Liver (tissue), 9 donors: ENCODE results near the gene SPATA17. TPM values are rescaled to one million over a fixed set of nuclear protein-coding genes. Genes with fewer than 3 reads are reported as not detected.

Experiments
- DNase-seq: peaks from one replicate; pipeline ENCODE4 v3.0.0-alpha.2; 2017; ENCODE audit warnings: low spot score
- H3K27ac ChIP-seq, 2 donors: one replicate each; pipeline ENCODE4 v1.7.0; 2013; ENCODE audit warnings: inconsistent platforms in 2 of 2, low read length in 2 of 2, control low read depth in 1 of 2, low read depth in 1 of 2, mild to moderate bottlenecking in 1 of 2
- H3K27me3 ChIP-seq, 4 donors: one replicate each; pipeline versions ENCODE4 v1.6.1 to v1.7.0; 2013; ENCODE audit warnings: low read length in 3 of 4, inconsistent platforms in 1 of 4, mild to moderate bottlenecking in 1 of 4, moderate library complexity in 1 of 4; ENCODE audit not compliant: control insufficient read depth in 4 of 4, insufficient read depth in 4 of 4
- H3K36me3 ChIP-seq, 4 donors: one replicate each; pipeline versions ENCODE4 v1.6.1 to v1.7.0; 2013; ENCODE audit warnings: low read length in 3 of 4, mild to moderate bottlenecking in 3 of 4, low read depth in 1 of 4, moderate library complexity in 1 of 4; ENCODE audit not compliant: control insufficient read depth in 4 of 4, insufficient read depth in 3 of 4
- H3K4me1 ChIP-seq, 4 donors: one replicate each; pipeline versions ENCODE4 v1.6.1 to v1.7.0; 2013; ENCODE audit warnings: low read length in 3 of 4, mild to moderate bottlenecking in 3 of 4, moderate library complexity in 1 of 4; ENCODE audit not compliant: control insufficient read depth in 4 of 4, insufficient read depth in 4 of 4
- H3K4me3 ChIP-seq, 3 donors: one replicate each; pipeline versions ENCODE4 v1.6.1 to v1.7.0; 2013; ENCODE audit warnings: low read length in 3 of 3, control low read depth in 1 of 3, low read depth in 1 of 3, mild to moderate bottlenecking in 1 of 3
- H3K9ac ChIP-seq, 2 donors: one replicate each; pipeline ENCODE4 v1.7.0; 2013; ENCODE audit warnings: low read length in 2 of 2, mild to moderate bottlenecking in 2 of 2, moderate library complexity in 2 of 2, control low read depth in 1 of 2, low read depth in 1 of 2
- H3K9me3 ChIP-seq, 4 donors: one replicate each; pipeline versions ENCODE4 v1.6.1 to v1.7.0; 2013; ENCODE audit warnings: low read length in 3 of 4; ENCODE audit not compliant: control insufficient read depth in 4 of 4
- EGR1 ChIP-seq, 2 donors: IDR thresholded peaks; 2 replicates each; pipeline ENCODE4 v1.6.1; 2016 to 2018; ENCODE audit warnings: antibody characterized with exemption in 2 of 2, low read depth in 2 of 2
- FOXA1 ChIP-seq: IDR thresholded peaks from 2 replicates; pipeline ENCODE4 v1.6.1; 2016; ENCODE audit warnings: antibody characterized with exemption
- FOXA2 ChIP-seq: IDR thresholded peaks from 2 replicates; pipeline ENCODE4 v1.6.1; 2016; ENCODE audit warnings: antibody characterized with exemption
- GABPA ChIP-seq, 2 donors: IDR thresholded peaks in 1 of 2; conservative IDR thresholded peaks in 1 of 2; 2 replicates each; pipeline ENCODE4 v1.6.1; 2016; ENCODE audit warnings: antibody characterized with exemption in 2 of 2, mild to moderate bottlenecking in 1 of 2, moderate library complexity in 1 of 2
- HNF4A ChIP-seq, 2 donors: conservative IDR thresholded peaks; 2 replicates each; pipeline ENCODE4 v1.6.1; 2016; ENCODE audit warnings: antibody characterized with exemption in 2 of 2, mild to moderate bottlenecking in 2 of 2
- HNF4G ChIP-seq: IDR thresholded peaks from 2 replicates; pipeline ENCODE4 v1.6.1; 2016; ENCODE audit warnings: antibody characterized with exemption
- JUND ChIP-seq, 2 donors: IDR thresholded peaks; 2 replicates each; pipeline ENCODE4 v1.6.1; 2016; ENCODE audit warnings: antibody characterized with exemption in 2 of 2
- NR2F2 ChIP-seq: IDR thresholded peaks from 2 replicates; pipeline ENCODE4 v1.6.1; 2016; ENCODE audit warnings: antibody characterized with exemption
- RAD21 ChIP-seq, 2 donors: IDR thresholded peaks; 2 replicates each; pipeline ENCODE4 v1.6.1; 2016; ENCODE audit warnings: antibody characterized with exemption in 2 of 2, mild to moderate bottlenecking in 2 of 2
- RXRA ChIP-seq, 2 donors: IDR thresholded peaks; 2 replicates each; pipeline ENCODE4 v1.6.1; 2017 to 2018; ENCODE audit warnings: antibody characterized with exemption in 2 of 2, mild to moderate bottlenecking in 1 of 2
- SP1 ChIP-seq: IDR thresholded peaks from 2 replicates; pipeline ENCODE4 v1.6.1; 2018; ENCODE audit warnings: antibody characterized with exemption, mild to moderate bottlenecking
- TAF1 ChIP-seq: conservative IDR thresholded peaks from 2 replicates; pipeline ENCODE4 v1.6.1; 2016; ENCODE audit warnings: antibody characterized with exemption, mild to moderate bottlenecking
- YY1 ChIP-seq: IDR thresholded peaks from 2 replicates; pipeline ENCODE4 v1.6.1; 2016; ENCODE audit warnings: antibody characterized with exemption, mild to moderate bottlenecking
- WGBS: extraction: QIAGEN DNeasy Blood & Tissue Kit; methylation state at CpG from one replicate; pipeline ENCODE4 v1.1.7; 2013; 5-methylcytosine and 5-hydroxymethylcytosine counted together
- polyA plus RNA-seq, 2 donors: library from polyadenylated mRNA; stranded (reverse) in 1 of 2; unstranded in 1 of 2; fragments of 200-250 nt in 1 of 2; fragments of >200 nt in 1 of 2; fragmentation: Nextera tagmentation in 1 of 2; extraction: Ambion mirVana in 1 of 2; gene quantifications; one replicate each; pipeline versions ENCODE4 v1.2.1 to v1.2.3, GENCODE V29; 2013 to 2015
- total RNA-seq, 2 donors: library from RNA; depleted of rRNA; stranded (reverse); fragments of >200 nt; gene quantifications; one replicate each; pipeline ENCODE4 v1.2.3, GENCODE V29; 2014
- TF ChIP-seq, protein P1 (sequence below): fragments of 150-350 bp; IDR thresholded peaks from 2 replicates; pipeline ENCODE4 v1.5.1; 2017; ENCODE audit warnings: improper control_type of control experiment, low read depth, low read length; ENCODE audit not compliant: missing input control
- TF ChIP-seq, protein P2 (sequence below): IDR thresholded peaks from 2 replicates; pipeline ENCODE4 v1.6.1; 2016; ENCODE audit warnings: antibody characterized with exemption
- TF ChIP-seq, protein P3 (sequence below): IDR thresholded peaks from 2 replicates; pipeline ENCODE4 v1.6.1; 2016; ENCODE audit warnings: antibody characterized with exemption
- TF ChIP-seq, protein P4 (sequence below): IDR thresholded peaks from 2 replicates; pipeline ENCODE4 v1.6.1; 2016; ENCODE audit warnings: antibody characterized with exemption, mild to moderate bottlenecking
- donor health status: healthy.
- donor health status: healthy.
- donor health status: healthy.
- donor health status: healthy.
- donor health status: healthy.

Gene SPATA17
- total and polyA plus RNA-seq, 4 donors: 0.08 TPM; not detected in 2

DNA sequence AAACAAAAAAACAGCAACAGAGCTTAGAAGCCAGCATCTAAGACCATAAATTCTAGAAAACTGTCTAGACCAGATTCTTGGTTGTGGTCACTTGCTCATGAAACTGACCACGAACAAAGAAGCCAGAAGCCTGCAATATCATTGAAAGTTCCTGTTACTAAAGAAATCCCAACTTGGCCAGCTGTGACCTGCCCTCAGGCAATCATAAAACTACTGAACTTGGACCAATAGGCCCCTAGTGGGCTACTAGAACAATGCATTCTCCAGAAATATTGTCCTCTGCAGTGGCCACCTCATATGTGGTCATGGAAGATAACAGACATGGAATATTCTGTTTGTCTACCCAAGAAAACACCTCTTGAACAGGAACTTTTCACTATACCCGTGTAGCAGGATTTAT lies 87.7 kb downstream of the SPATA17 start:
- no peaks in the 10 kb centered on the region for H3K4me1 ChIP-seq
- H3K4me3 ChIP-seq: no peak overlapping the region
- no peak for DNase-seq
- WGBS: 67% methylated on average over 2 of the region's 2 CpGs
- no peak overlapping the region for H3K27ac ChIP-seq
- no peaks in the 10 kb centered on the region for H3K27me3 ChIP-seq
- no peak overlapping the region for H3K9ac ChIP-seq
- peaks cover 0 to 2% (median 0%) of the 10 kb centered on the region in 4 donors for H3K9me3 ChIP-seq
- no peaks in the 10 kb centered on the region for H3K36me3 ChIP-seq
- TF ChIP-seq FOXA1 (no peak), RXRA (IDR thresholded peaks at IDR 0.05) (no peak), TAF1 (no peak), HNF4A (conservative IDR thresholded peaks at IDR 0.05) (no peak), YY1 (no peak), SP1 (no peak), RAD21 (IDR thresholded peaks at IDR 0.05) (no peak), NR2F2 (no peak), FOXA2 (no peak), HNF4G (no peak), GABPA (IDR thresholded peaks at IDR 0.05 in 1 of 2, conservative IDR thresholded peaks at IDR 0.05 in 1 of 2) (no peak)
- TF ChIP-seq, protein P1, sequence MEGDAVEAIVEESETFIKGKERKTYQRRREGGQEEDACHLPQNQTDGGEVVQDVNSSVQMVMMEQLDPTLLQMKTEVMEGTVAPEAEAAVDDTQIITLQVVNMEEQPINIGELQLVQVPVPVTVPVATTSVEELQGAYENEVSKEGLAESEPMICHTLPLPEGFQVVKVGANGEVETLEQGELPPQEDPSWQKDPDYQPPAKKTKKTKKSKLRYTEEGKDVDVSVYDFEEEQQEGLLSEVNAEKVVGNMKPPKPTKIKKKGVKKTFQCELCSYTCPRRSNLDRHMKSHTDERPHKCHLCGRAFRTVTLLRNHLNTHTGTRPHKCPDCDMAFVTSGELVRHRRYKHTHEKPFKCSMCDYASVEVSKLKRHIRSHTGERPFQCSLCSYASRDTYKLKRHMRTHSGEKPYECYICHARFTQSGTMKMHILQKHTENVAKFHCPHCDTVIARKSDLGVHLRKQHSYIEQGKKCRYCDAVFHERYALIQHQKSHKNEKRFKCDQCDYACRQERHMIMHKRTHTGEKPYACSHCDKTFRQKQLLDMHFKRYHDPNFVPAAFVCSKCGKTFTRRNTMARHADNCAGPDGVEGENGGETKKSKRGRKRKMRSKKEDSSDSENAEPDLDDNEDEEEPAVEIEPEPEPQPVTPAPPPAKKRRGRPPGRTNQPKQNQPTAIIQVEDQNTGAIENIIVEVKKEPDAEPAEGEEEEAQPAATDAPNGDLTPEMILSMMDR: no peak
- TF ChIP-seq, protein P2, sequence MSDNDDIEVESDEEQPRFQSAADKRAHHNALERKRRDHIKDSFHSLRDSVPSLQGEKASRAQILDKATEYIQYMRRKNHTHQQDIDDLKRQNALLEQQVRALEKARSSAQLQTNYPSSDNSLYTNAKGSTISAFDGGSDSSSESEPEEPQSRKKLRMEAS: no peak
- TF ChIP-seq, protein P3, sequence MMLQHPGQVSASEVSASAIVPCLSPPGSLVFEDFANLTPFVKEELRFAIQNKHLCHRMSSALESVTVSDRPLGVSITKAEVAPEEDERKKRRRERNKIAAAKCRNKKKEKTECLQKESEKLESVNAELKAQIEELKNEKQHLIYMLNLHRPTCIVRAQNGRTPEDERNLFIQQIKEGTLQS: no peak

DNA sequence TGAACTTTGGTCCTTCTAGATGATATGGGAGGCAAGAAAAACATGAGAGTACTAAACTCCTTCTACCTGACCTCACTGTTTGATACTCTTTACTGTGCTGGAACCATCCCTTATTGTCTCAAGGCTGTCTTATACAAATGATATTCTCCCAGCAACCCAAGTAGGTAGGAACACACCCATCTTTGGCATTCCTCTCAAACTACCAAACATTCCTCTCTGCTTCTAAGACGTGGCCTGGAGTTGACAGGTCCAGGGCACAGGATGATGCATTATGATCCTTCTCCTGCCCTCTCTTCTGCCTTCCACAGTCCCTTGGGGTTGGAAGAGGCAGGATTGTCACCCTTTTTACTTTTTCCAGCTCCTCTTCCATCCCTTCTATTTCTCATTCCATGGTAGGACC lies 90.5 kb downstream of the SPATA17 start:
- TF ChIP-seq, protein P3: no peak
- TF ChIP-seq SP1: no peak
- no peak for TF ChIP-seq GABPA (IDR thresholded peaks at IDR 0.05 in 1 of 2, conservative IDR thresholded peaks at IDR 0.05 in 1 of 2)
- TF ChIP-seq TAF1: no peak
- TF ChIP-seq NR2F2: no peak
- no peak for TF ChIP-seq EGR1 (IDR thresholded peaks at IDR 0.05; ENCODE audit: low read depth in 2 of 2)
- TF ChIP-seq JUND (IDR thresholded peaks at IDR 0.05): no peak
- 31% methylated on average over 1 of the region's 1 CpG for WGBS

DNA sequence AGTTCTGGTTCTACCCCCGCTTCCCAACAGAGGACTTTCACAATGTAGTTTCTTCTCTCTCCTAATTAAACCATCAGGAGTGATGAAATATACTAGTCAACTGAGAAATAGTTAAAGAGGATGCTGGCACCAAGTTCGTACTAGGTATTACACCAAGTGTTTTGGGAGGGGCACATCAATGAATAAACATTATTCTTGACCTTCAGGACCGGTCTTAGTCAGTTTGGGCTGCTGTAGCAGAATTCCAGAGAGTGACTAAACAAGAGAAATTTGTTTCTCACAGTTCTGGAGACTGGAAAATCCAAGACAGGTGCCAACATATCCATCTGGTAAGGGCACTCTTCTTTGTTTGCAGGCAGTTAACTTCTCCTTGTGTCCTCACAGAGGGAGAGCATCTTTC lies 103.8 kb downstream of the SPATA17 start:
- Histone ChIP-seq H3K4me3 (no peak overlapping the region), H3K36me3 (no peaks in the 10 kb centered on the region)
- 68% methylated on average over 3 of the region's 3 CpGs for WGBS
- no peak for TF ChIP-seq NR2F2
- TF ChIP-seq TAF1: no peak
- TF ChIP-seq, protein P4, sequence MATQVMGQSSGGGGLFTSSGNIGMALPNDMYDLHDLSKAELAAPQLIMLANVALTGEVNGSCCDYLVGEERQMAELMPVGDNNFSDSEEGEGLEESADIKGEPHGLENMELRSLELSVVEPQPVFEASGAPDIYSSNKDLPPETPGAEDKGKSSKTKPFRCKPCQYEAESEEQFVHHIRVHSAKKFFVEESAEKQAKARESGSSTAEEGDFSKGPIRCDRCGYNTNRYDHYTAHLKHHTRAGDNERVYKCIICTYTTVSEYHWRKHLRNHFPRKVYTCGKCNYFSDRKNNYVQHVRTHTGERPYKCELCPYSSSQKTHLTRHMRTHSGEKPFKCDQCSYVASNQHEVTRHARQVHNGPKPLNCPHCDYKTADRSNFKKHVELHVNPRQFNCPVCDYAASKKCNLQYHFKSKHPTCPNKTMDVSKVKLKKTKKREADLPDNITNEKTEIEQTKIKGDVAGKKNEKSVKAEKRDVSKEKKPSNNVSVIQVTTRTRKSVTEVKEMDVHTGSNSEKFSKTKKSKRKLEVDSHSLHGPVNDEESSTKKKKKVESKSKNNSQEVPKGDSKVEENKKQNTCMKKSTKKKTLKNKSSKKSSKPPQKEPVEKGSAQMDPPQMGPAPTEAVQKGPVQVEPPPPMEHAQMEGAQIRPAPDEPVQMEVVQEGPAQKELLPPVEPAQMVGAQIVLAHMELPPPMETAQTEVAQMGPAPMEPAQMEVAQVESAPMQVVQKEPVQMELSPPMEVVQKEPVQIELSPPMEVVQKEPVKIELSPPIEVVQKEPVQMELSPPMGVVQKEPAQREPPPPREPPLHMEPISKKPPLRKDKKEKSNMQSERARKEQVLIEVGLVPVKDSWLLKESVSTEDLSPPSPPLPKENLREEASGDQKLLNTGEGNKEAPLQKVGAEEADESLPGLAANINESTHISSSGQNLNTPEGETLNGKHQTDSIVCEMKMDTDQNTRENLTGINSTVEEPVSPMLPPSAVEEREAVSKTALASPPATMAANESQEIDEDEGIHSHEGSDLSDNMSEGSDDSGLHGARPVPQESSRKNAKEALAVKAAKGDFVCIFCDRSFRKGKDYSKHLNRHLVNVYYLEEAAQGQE: no peak
- no peak for TF ChIP-seq RXRA (IDR thresholded peaks at IDR 0.05)
- TF ChIP-seq, protein P2: no peak
- no peak for TF ChIP-seq GABPA (IDR thresholded peaks at IDR 0.05 in 1 of 2, conservative IDR thresholded peaks at IDR 0.05 in 1 of 2)
- TF ChIP-seq, protein P3: no peak
- no peak for TF ChIP-seq RAD21 (IDR thresholded peaks at IDR 0.05)
- TF ChIP-seq, protein P1: no peak
- no peak for TF ChIP-seq FOXA2
- no peak for TF ChIP-seq YY1
- TF ChIP-seq JUND (IDR thresholded peaks at IDR 0.05): no peak
- TF ChIP-seq FOXA1: no peak
- no peak for TF ChIP-seq HNF4A (conservative IDR thresholded peaks at IDR 0.05)
- TF ChIP-seq HNF4G: no peak

More for the DNA sequence above, 90.5 kb downstream of the SPATA17 start:
- H3K9me3 ChIP-seq: peaks cover 0 to 2% (median 0%) of the 10 kb centered on the region in 4 donors
- H3K9ac ChIP-seq: no peak overlapping the region
- no peaks in the 10 kb centered on the region for H3K36me3 ChIP-seq
- H3K27me3 ChIP-seq: no peaks in the 10 kb centered on the region
- H3K4me1 ChIP-seq: no peaks in the 10 kb centered on the region
- H3K4me3 ChIP-seq: no peak overlapping the region
- H3K27ac ChIP-seq: no peak overlapping the region
- DNase-seq: no peak

More for the DNA sequence above, 103.8 kb downstream of the SPATA17 start:
- Histone ChIP-seq H3K4me1 (no peaks in the 10 kb centered on the region), H3K27ac (no peak overlapping the region), H3K27me3 (peaks cover 0 to 4% (median 0%) of the 10 kb centered on the region in 4 donors), H3K9ac (no peak overlapping the region), H3K9me3 (no peaks in the 10 kb centered on the region)
- DNase-seq: no peak
